Nephron progenitor cell (in vitro differentiated cells): Measurements from ENCODE around the gene ADI1.

Experiments used
- DNase-seq: peaks from one replicate; pipeline ENCODE4 v3.0.0; 2021
- H3K27ac Mint-ChIP-seq: 2 replicates; pipeline ENCODE4 v1.8.0; 2021; ENCODE audit warnings: mild to moderate bottlenecking, moderate library complexity, mixed read lengths
- H3K27me3 Mint-ChIP-seq: 2 replicates; pipeline ENCODE4 v1.8.0; 2021; ENCODE audit warnings: mild to moderate bottlenecking, low read depth, mixed read lengths; ENCODE audit not compliant: poor library complexity
- H3K36me3 Mint-ChIP-seq: 2 replicates; pipeline ENCODE4 v1.8.0; 2021; ENCODE audit warnings: low read depth, mixed read lengths
- H3K4me1 Mint-ChIP-seq: 2 replicates; pipeline ENCODE4 v1.8.0; 2021; ENCODE audit warnings: mixed read lengths
- H3K4me3 Mint-ChIP-seq: 2 replicates; pipeline ENCODE4 v1.8.0; 2021; ENCODE audit warnings: mild to moderate bottlenecking, moderate library complexity, mixed read lengths
- H3K9me3 Mint-ChIP-seq: 2 replicates; pipeline ENCODE4 v1.8.0; 2021; ENCODE audit warnings: mild to moderate bottlenecking, moderate library complexity, mixed read lengths
- CTCF ChIP-seq: fragments of 200-600 bp; sonication (generic); IDR thresholded peaks from 2 replicates; pipeline ENCODE4 v1.5.0; 2021; ENCODE audit warnings: antibody characterized with exemption

Gene ADI1

GRCh38 chr2:3534251-3534814, 15.0 kb upstream of the ADI1 start:
- H3K36me3 Mint-ChIP-seq, result no peaks in the 10 kb centered on the region

GRCh38 chr2:3533836-3534235, 14.5 kb upstream of the ADI1 start:
- no peak for TF ChIP-seq CTCF
- Mint-ChIP-seq H3K27ac (peak overlapping the region; percentile 42), H3K4me3 (no peak overlapping the region), H3K36me3 (no peaks in the 10 kb centered on the region), H3K27me3 (peaks cover 4% of the 10 kb centered on the region), H3K9me3 (no peaks in the 10 kb centered on the region), H3K4me1 (peaks cover 31% of the 10 kb centered on the region)
- DNase-seq, result no peak

More at GRCh38 chr2:3534251-3534814, 15.0 kb upstream of the ADI1 start:
- no peak for TF ChIP-seq CTCF
- no peak for DNase-seq
- H3K27ac Mint-ChIP-seq, result no peak overlapping the region
- peaks cover 4% of the 10 kb centered on the region for H3K27me3 Mint-ChIP-seq
- no peak overlapping the region for H3K4me3 Mint-ChIP-seq
- peaks cover 31% of the 10 kb centered on the region for H3K4me1 Mint-ChIP-seq
- H3K9me3 Mint-ChIP-seq, result no peaks in the 10 kb centered on the region

GRCh38 chr2:3532941-3533340, 13.6 kb upstream of the ADI1 start:
- Mint-ChIP-seq H3K4me1 (peaks cover 31% of the 10 kb centered on the region), H3K27me3 (no peaks in the 10 kb centered on the region), H3K27ac (no peak overlapping the region), H3K36me3 (no peaks in the 10 kb centered on the region), H3K4me3 (no peak overlapping the region), H3K9me3 (no peaks in the 10 kb centered on the region)
- DNase-seq, result no peak
- no peak for TF ChIP-seq CTCF

- Mint-ChIP-seq H3K27me3 (no peaks in the 10 kb centered on the region), H3K27ac (no peak overlapping the region), H3K9me3 (no peaks in the 10 kb centered on the region), H3K4me1 (peaks cover 14% of the 10 kb centered on the region), H3K4me3 (no peak overlapping the region), H3K36me3 (no peaks in the 10 kb centered on the region)
- DNase-seq, result no peak
- no peak for TF ChIP-seq CTCF
Observed at GRCh38 chr2:3529316-3530025, 10.1 kb upstream of the ADI1 start.

GRCh38 chr2:3527886-3528785, 8.8 kb upstream of the ADI1 start:
- no peaks in the 10 kb centered on the region for H3K9me3 Mint-ChIP-seq
- peaks cover 4% of the 10 kb centered on the region for H3K4me1 Mint-ChIP-seq
- TF ChIP-seq CTCF, result no peak
- H3K4me3 Mint-ChIP-seq, result no peak overlapping the region
- no peak overlapping the region for H3K27ac Mint-ChIP-seq
- peak; percentile 12 for DNase-seq
- no peaks in the 10 kb centered on the region for H3K36me3 Mint-ChIP-seq
- H3K27me3 Mint-ChIP-seq, result no peaks in the 10 kb centered on the region
